ENCODE results near the gene CHRM4.

DNA sequence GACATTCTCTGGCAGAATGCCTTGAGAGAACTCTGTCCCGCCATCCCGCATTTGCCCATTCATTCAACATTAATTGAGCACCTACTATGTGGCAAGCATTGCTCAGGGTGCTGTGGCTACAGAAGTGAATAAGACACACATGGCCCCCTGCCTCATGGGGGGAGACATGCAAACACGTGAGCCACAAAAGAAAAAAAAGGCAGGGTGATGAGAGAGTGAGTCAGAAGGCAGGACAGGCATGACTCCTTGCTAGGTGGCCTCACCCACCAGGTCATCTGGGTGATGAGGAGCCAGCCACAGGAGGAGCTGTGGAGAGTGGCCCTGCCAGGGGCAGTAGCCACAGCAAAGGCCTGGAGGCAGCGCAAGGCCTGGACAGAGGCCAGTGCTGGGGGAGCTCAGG lies 4.9 kb downstream of the CHRM4 start:
- TF ChIP-seq, protein P1, sequence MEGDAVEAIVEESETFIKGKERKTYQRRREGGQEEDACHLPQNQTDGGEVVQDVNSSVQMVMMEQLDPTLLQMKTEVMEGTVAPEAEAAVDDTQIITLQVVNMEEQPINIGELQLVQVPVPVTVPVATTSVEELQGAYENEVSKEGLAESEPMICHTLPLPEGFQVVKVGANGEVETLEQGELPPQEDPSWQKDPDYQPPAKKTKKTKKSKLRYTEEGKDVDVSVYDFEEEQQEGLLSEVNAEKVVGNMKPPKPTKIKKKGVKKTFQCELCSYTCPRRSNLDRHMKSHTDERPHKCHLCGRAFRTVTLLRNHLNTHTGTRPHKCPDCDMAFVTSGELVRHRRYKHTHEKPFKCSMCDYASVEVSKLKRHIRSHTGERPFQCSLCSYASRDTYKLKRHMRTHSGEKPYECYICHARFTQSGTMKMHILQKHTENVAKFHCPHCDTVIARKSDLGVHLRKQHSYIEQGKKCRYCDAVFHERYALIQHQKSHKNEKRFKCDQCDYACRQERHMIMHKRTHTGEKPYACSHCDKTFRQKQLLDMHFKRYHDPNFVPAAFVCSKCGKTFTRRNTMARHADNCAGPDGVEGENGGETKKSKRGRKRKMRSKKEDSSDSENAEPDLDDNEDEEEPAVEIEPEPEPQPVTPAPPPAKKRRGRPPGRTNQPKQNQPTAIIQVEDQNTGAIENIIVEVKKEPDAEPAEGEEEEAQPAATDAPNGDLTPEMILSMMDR (IDR thresholded peaks at IDR 0.05): no peak
- TF ChIP-seq POLR2A (IDR thresholded peaks at IDR 0.05): no peak
